GM20000 (cell line): Measurements from ENCODE around the gene RADIL.

Experiments used
- DNase-seq: peaks from one replicate; pipeline ENCODE4 v3.0.0; 2012; ENCODE audit warnings: low spot score
- CTCF ChIP-seq: IDR thresholded peaks from 2 replicates; pipeline ENCODE4 v1.5.1; 2012; ENCODE audit warnings: mild to moderate bottlenecking, control low read depth; ENCODE audit errors: extremely low read depth, missing control alignments

The RADIL gene

DNA sequence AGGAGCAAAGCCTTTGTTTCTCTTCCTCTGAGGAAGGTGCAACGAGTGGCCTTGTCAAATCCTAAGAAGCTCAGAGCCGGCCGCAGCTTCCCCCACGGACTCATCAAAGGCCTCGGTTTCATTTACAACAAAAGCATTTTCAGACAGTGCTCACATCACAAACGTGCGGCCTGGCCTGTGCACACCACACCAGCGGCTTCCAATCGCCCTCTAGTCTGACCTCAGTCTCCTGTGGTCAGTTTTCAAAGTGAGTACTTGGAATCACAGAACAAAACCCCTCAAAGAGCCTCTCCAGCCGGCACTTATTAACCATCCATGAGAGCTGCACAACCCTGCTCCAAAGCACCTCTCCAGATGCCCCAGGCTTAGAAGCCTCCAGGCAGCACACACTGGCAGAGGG is 3.3 kb downstream of the RADIL start:
- no peak for TF ChIP-seq CTCF
- DNase-seq = no peak

- TF ChIP-seq CTCF = no peak
- no peak for DNase-seq
Measured at GRCh38 chr7:4879396-4880081, 4.0 kb downstream of the RADIL start.

GRCh38 chr7:4878336-4879335 is 4.9 kb downstream of the RADIL start:
- DNase-seq = no peak
- TF ChIP-seq CTCF = no peak

GRCh38 chr7:4876586-4876985 is 6.9 kb downstream of the RADIL start:
- DNase-seq = no peak
- no peak for TF ChIP-seq CTCF

GRCh38 chr7:4875391-4875790 is 8.1 kb downstream of the RADIL start:
- TF ChIP-seq CTCF = no peak
- no peak for DNase-seq

DNA sequence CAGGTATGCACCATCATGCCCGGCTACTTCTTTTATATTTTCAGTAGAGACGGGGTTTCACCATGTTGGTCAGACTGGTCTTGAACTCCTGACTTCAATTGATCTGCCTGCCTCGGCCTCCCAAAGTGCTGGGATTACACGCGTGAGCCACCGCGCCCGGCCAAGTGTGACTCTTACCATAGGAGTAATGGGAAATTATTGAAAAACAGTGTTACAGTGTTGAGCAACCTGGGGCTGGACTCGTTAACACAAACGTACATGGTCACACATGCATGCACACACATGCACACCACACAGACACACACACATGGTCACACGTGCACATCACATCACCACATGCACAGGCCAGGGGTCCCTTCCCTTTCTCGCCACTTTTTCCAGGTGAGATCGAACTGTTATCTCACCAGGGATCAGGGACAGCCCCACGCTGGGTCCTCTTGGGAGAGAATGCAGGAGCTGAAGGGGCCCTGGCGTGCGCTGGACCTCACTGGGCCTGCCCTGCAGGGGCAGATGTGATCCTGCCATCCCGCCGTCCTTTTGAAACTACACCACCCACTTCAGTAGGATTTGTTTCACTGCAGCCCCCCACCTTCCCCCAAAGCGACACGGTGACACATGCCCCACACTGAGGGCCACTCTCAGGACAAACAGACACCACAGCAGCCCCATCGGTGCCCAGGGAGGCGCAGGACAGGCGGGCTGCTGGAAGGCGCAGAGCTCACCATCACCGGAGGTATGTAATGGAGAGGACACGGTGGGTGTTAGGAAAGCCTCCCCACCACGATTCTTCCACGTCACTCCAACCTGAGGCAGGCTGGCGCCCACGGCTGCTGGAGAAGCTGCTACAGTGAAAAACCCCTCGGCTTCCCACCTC is 10.2 kb downstream of the RADIL start:
- no peak for TF ChIP-seq CTCF
- no peak for DNase-seq
